ENCODE results near the gene NEUROD2.
A peak's percentile ranks its signal among the peaks of the same experiment; 100 is the strongest.

Gene NEUROD2

GRCh38 chr17:39627712-39628516 lies 20.2 kb upstream of the NEUROD2 start:
- peaks cover 0 to 3% of the 10 kb centered on the region in 2 donors for H3K36me3 ChIP-seq (ENCODE audit: control insufficient read depth in 2 of 2, insufficient read depth in 2 of 2, low read length in 2 of 2)
- no peaks in the 10 kb centered on the region for H3K9me3 ChIP-seq (ENCODE audit: control insufficient read depth in 2 of 2, low read length in 2 of 2)
- H3K9ac ChIP-seq (ENCODE audit: low read depth in 1 of 2, low read length in 2 of 2): peak overlapping the region; percentile 90 to 99
- H3K27me3 ChIP-seq (ENCODE audit: control insufficient read depth in 2 of 2, insufficient read depth in 2 of 2, low read length in 2 of 2): peaks cover 0 to 10% of the 10 kb centered on the region in 2 donors
- H3K27ac ChIP-seq (ENCODE audit: low read depth in 2 of 2, low read length in 2 of 2): peak overlapping the region; percentile 98 to 99
- peak overlapping the region; percentile 76 to 81 for H3K4me3 ChIP-seq (ENCODE audit: low read length in 2 of 2)
- peaks cover 45 to 64% of the 10 kb centered on the region in 2 donors for H3K4me1 ChIP-seq (ENCODE audit: control insufficient read depth in 2 of 2, insufficient read depth in 2 of 2, low read length in 2 of 2)

- Histone ChIP-seq H3K9me3 (ENCODE audit: control insufficient read depth in 2 of 2, low read length in 2 of 2) (no peaks in the 10 kb centered on the region), H3K36me3 (ENCODE audit: control insufficient read depth in 2 of 2, insufficient read depth in 2 of 2, low read length in 2 of 2) (peaks cover 0 to 3% of the 10 kb centered on the region in 2 donors), H3K27ac (ENCODE audit: low read depth in 2 of 2, low read length in 2 of 2) (peak overlapping the region; percentile 98 to 99), H3K9ac (ENCODE audit: low read depth in 1 of 2, low read length in 2 of 2) (peak overlapping the region; percentile 92 to 99), H3K4me3 (ENCODE audit: low read length in 2 of 2) (peak overlapping the region; percentile 76 to 81), H3K4me1 (ENCODE audit: control insufficient read depth in 2 of 2, insufficient read depth in 2 of 2, low read length in 2 of 2) (peaks cover 46 to 66% of the 10 kb centered on the region in 2 donors), H3K27me3 (ENCODE audit: control insufficient read depth in 2 of 2, insufficient read depth in 2 of 2, low read length in 2 of 2) (peaks cover 0 to 10% of the 10 kb centered on the region in 2 donors)
Measured at GRCh38 chr17:39627047-39627711, 19.5 kb upstream of the NEUROD2 start.

- H3K27ac ChIP-seq (ENCODE audit: low read depth in 2 of 2, low read length in 2 of 2): peak within 1 kb of the TSS; percentile 98 to 99
- peaks cover 0 to 10% of the 10 kb centered on the region in 2 donors for H3K27me3 ChIP-seq (ENCODE audit: control insufficient read depth in 2 of 2, insufficient read depth in 2 of 2, low read length in 2 of 2)
Measured at GRCh38 chr17:39626171-39627046, 18.7 kb upstream of the NEUROD2 start, which contains the start of gene PPP1R1B. Gene PPP1R1B (plus strand): TSS chr17:39626952. CDS start chr17:39627393, 441 bp downstream.

GRCh38 chr17:39625198-39625785 lies 17.6 kb upstream of the NEUROD2 start:
- Histone ChIP-seq H3K36me3 (ENCODE audit: control insufficient read depth in 2 of 2, insufficient read depth in 2 of 2, low read length in 2 of 2) (peaks cover 0 to 1% of the 10 kb centered on the region in 2 donors), H3K27ac (ENCODE audit: low read depth in 2 of 2, low read length in 2 of 2) (peak overlapping the region; percentile 98 to 99), H3K4me3 (ENCODE audit: low read length in 2 of 2) (peak overlapping the region in 1 of 2 donors; percentile 76), H3K4me1 (ENCODE audit: control insufficient read depth in 2 of 2, insufficient read depth in 2 of 2, low read length in 2 of 2) (peaks cover 38 to 50% of the 10 kb centered on the region in 2 donors), H3K9me3 (ENCODE audit: control insufficient read depth in 2 of 2, low read length in 2 of 2) (no peaks in the 10 kb centered on the region), H3K9ac (ENCODE audit: low read depth in 1 of 2, low read length in 2 of 2) (peak overlapping the region; percentile 41 to 99), H3K27me3 (ENCODE audit: control insufficient read depth in 2 of 2, insufficient read depth in 2 of 2, low read length in 2 of 2) (peaks cover 0 to 10% of the 10 kb centered on the region in 2 donors)

More at GRCh38 chr17:39626171-39627046, 18.7 kb upstream of the NEUROD2 start, which contains the start of gene PPP1R1B:
- Histone ChIP-seq H3K36me3 (ENCODE audit: control insufficient read depth in 2 of 2, insufficient read depth in 2 of 2, low read length in 2 of 2) (peaks cover 0 to 3% of the 10 kb centered on the region in 2 donors), H3K9ac (ENCODE audit: low read depth in 1 of 2, low read length in 2 of 2) (peak within 1 kb of the TSS; percentile 92 to 99), H3K4me3 (ENCODE audit: low read length in 2 of 2) (peak within 1 kb of the TSS; percentile 76 to 81), H3K4me1 (ENCODE audit: control insufficient read depth in 2 of 2, insufficient read depth in 2 of 2, low read length in 2 of 2) (peaks cover 43 to 60% of the 10 kb centered on the region in 2 donors), H3K9me3 (ENCODE audit: control insufficient read depth in 2 of 2, low read length in 2 of 2) (no peaks in the 10 kb centered on the region)

GRCh38 chr17:39624313-39624712 lies 16.6 kb upstream of the NEUROD2 start:
- Histone ChIP-seq H3K4me3 (ENCODE audit: low read length in 2 of 2) (no peak overlapping the region), H3K4me1 (ENCODE audit: control insufficient read depth in 2 of 2, insufficient read depth in 2 of 2, low read length in 2 of 2) (peaks cover 36 to 47% of the 10 kb centered on the region in 2 donors), H3K27me3 (ENCODE audit: control insufficient read depth in 2 of 2, insufficient read depth in 2 of 2, low read length in 2 of 2) (peaks cover 0 to 10% of the 10 kb centered on the region in 2 donors), H3K9ac (ENCODE audit: low read depth in 1 of 2, low read length in 2 of 2) (peak overlapping the region; percentile 41 to 99), H3K36me3 (ENCODE audit: control insufficient read depth in 2 of 2, insufficient read depth in 2 of 2, low read length in 2 of 2) (no peaks in the 10 kb centered on the region), H3K27ac (ENCODE audit: low read depth in 2 of 2, low read length in 2 of 2) (peak overlapping the region in 1 of 2 donors; percentile 98), H3K9me3 (ENCODE audit: control insufficient read depth in 2 of 2, low read length in 2 of 2) (no peaks in the 10 kb centered on the region)

GRCh38 chr17:39623356-39623950 lies 15.7 kb upstream of the NEUROD2 start:
- Histone ChIP-seq H3K9me3 (ENCODE audit: control insufficient read depth in 2 of 2, low read length in 2 of 2) (no peaks in the 10 kb centered on the region), H3K4me3 (ENCODE audit: low read length in 2 of 2) (no peak overlapping the region), H3K27me3 (ENCODE audit: control insufficient read depth in 2 of 2, insufficient read depth in 2 of 2, low read length in 2 of 2) (peaks cover 0 to 10% of the 10 kb centered on the region in 2 donors), H3K36me3 (ENCODE audit: control insufficient read depth in 2 of 2, insufficient read depth in 2 of 2, low read length in 2 of 2) (no peaks in the 10 kb centered on the region), H3K27ac (ENCODE audit: low read depth in 2 of 2, low read length in 2 of 2) (peak overlapping the region; percentile 48 to 69), H3K9ac (ENCODE audit: low read depth in 1 of 2, low read length in 2 of 2) (peak overlapping the region; percentile 14 to 47), H3K4me1 (ENCODE audit: control insufficient read depth in 2 of 2, insufficient read depth in 2 of 2, low read length in 2 of 2) (peaks cover 38 to 47% of the 10 kb centered on the region in 2 donors)

- no peaks in the 10 kb centered on the region for H3K36me3 ChIP-seq (ENCODE audit: control insufficient read depth in 2 of 2, insufficient read depth in 2 of 2, low read length in 2 of 2)
- H3K4me3 ChIP-seq (ENCODE audit: low read length in 2 of 2): peak overlapping the region in 1 of 2 donors; percentile 51
- peaks cover 35 to 50% of the 10 kb centered on the region in 2 donors for H3K4me1 ChIP-seq (ENCODE audit: control insufficient read depth in 2 of 2, insufficient read depth in 2 of 2, low read length in 2 of 2)
- peaks cover 0 to 8% of the 10 kb centered on the region in 2 donors for H3K27me3 ChIP-seq (ENCODE audit: control insufficient read depth in 2 of 2, insufficient read depth in 2 of 2, low read length in 2 of 2)
- H3K9ac ChIP-seq (ENCODE audit: low read depth in 1 of 2, low read length in 2 of 2): peak overlapping the region in 1 of 2 donors; percentile 14
- H3K9me3 ChIP-seq (ENCODE audit: control insufficient read depth in 2 of 2, low read length in 2 of 2): no peaks in the 10 kb centered on the region
- no peak overlapping the region for H3K27ac ChIP-seq (ENCODE audit: low read depth in 2 of 2, low read length in 2 of 2)
Measured at GRCh38 chr17:39622380-39623006, 14.8 kb upstream of the NEUROD2 start.

GRCh38 chr17:39621523-39622379 lies 14.0 kb upstream of the NEUROD2 start:
- H3K27ac ChIP-seq (ENCODE audit: low read depth in 2 of 2, low read length in 2 of 2): no peak overlapping the region
- H3K9me3 ChIP-seq (ENCODE audit: control insufficient read depth in 2 of 2, low read length in 2 of 2): no peaks in the 10 kb centered on the region
- H3K4me1 ChIP-seq (ENCODE audit: control insufficient read depth in 2 of 2, insufficient read depth in 2 of 2, low read length in 2 of 2): peaks cover 39 to 49% of the 10 kb centered on the region in 2 donors
- peaks cover under 1 to 8% of the 10 kb centered on the region in 2 donors for H3K27me3 ChIP-seq (ENCODE audit: control insufficient read depth in 2 of 2, insufficient read depth in 2 of 2, low read length in 2 of 2)
- no peaks in the 10 kb centered on the region for H3K36me3 ChIP-seq (ENCODE audit: control insufficient read depth in 2 of 2, insufficient read depth in 2 of 2, low read length in 2 of 2)
- peak overlapping the region in 1 of 2 donors; percentile 51 for H3K4me3 ChIP-seq (ENCODE audit: low read length in 2 of 2)
- H3K9ac ChIP-seq (ENCODE audit: low read depth in 1 of 2, low read length in 2 of 2): no peak overlapping the region
